Esophagus squamous epithelium (tissue), 4 donors: Measurements from ENCODE around the gene SMARCAL1.

Source experiments
- CTCF ChIP-seq, 6 experiments: fragments of 450-650 bp in 4 of 6; fragments of 200-600 bp in 2 of 6; sonication (generic) in 2 of 6; IDR thresholded peaks; one replicate each; pipeline ENCODE4 v1.5.1; 2016 to 2019; ENCODE audit warnings: antibody characterized with exemption in 6 of 6, mild to moderate bottlenecking in 4 of 6, moderate library complexity in 4 of 6
- POLR2A ChIP-seq, 4 donors: fragments of 450-650 bp; IDR thresholded peaks; one replicate each; pipeline ENCODE4 v1.6.1; 2017; ENCODE audit warnings: antibody characterized with exemption in 4 of 4, mild to moderate bottlenecking in 4 of 4, moderate library complexity in 3 of 4

GRCh38 chr2:216387262-216387661 lies 25.0 kb upstream of the SMARCAL1 start:
- TF ChIP-seq CTCF (IDR thresholded peaks at IDR 0.05) (no peak), POLR2A (IDR thresholded peaks at IDR 0.05) (no peak)
